ENCODE measurements around the gene NCKAP5.

DNA sequence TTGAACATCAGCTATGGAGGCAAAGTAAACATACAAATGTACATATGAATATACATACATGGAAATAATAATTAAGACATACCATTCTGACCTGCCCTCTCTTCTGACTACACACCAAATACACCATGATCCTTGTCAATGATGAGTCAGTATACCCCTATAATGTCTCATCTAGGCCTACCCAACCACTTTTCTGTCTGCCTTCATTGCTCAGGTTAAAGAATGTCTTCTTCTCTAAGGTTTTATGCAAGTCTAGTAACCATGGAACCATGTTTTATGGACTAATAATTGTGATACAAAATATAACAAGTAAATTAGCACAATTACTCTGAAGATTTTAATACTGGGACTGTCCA, 128.7 kb downstream of the NCKAP5 start:
- TF ChIP-seq RXRA (IDR thresholded peaks at IDR 0.05) (no peak), ZBTB33 (IDR thresholded peaks at IDR 0.05) (no peak), RAD21 (IDR thresholded peaks at IDR 0.05) (no peak), FOXA2 (IDR thresholded peaks at IDR 0.05) (no peak), EGR1 (IDR thresholded peaks at IDR 0.05; ENCODE audit: low read depth in 2 of 2) (no peak), FOXA1 (IDR thresholded peaks at IDR 0.05) (no peak), JUND (IDR thresholded peaks at IDR 0.05) (no peak), SP1 (IDR thresholded peaks at IDR 0.05) (no peak), ATF3 (IDR thresholded peaks at IDR 0.05) (no peak), YY1 (IDR thresholded peaks at IDR 0.05) (no peak)
- TF ChIP-seq, protein P1, sequence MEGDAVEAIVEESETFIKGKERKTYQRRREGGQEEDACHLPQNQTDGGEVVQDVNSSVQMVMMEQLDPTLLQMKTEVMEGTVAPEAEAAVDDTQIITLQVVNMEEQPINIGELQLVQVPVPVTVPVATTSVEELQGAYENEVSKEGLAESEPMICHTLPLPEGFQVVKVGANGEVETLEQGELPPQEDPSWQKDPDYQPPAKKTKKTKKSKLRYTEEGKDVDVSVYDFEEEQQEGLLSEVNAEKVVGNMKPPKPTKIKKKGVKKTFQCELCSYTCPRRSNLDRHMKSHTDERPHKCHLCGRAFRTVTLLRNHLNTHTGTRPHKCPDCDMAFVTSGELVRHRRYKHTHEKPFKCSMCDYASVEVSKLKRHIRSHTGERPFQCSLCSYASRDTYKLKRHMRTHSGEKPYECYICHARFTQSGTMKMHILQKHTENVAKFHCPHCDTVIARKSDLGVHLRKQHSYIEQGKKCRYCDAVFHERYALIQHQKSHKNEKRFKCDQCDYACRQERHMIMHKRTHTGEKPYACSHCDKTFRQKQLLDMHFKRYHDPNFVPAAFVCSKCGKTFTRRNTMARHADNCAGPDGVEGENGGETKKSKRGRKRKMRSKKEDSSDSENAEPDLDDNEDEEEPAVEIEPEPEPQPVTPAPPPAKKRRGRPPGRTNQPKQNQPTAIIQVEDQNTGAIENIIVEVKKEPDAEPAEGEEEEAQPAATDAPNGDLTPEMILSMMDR (IDR thresholded peaks at IDR 0.05; ENCODE audit: low read depth, low read length, missing input control) = no peak
- TF ChIP-seq, protein P2, sequence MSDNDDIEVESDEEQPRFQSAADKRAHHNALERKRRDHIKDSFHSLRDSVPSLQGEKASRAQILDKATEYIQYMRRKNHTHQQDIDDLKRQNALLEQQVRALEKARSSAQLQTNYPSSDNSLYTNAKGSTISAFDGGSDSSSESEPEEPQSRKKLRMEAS (IDR thresholded peaks at IDR 0.05) = no peak
